ENCODE measurements around the gene DIABLO.

DIABLO gene

DNA sequence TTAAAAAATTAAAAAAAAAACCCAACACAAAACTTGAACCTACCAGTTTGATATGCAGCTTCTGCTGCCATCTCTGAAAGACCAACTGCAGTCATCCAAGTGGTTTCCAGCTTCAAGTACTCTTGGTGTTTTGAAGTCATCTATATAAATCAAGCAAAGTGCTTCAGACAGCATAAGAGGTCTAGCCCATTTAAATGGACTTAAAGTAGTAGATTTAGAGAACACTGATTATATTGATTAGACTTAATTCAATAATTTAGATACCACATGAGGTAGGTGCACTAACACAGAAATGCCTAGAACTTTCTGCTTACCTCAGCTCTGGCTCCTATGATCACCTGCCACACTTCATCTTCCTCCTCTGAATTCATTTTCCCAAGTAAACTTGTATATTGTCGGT lies 9.4 kb downstream of the DIABLO start:
- DNase-seq (ENCODE audit: low spot score) (no peak), ATAC-seq (ENCODE audit: low read depth) (no peak)
- Histone ChIP-seq H3K9me3 (ENCODE audit: severe bottlenecking) (no peaks in the 10 kb centered on the region), H3K4me3 (ENCODE audit: severe bottlenecking) (no peak overlapping the region), H3K4me1 (ENCODE audit: insufficient read depth, poor library complexity, severe bottlenecking) (no peaks in the 10 kb centered on the region), H3K27ac (ENCODE audit: poor library complexity, severe bottlenecking) (no peak overlapping the region), H3K36me3 (ENCODE audit: low read depth) (peaks cover 92% of the 10 kb centered on the region), H3K27me3 (ENCODE audit: insufficient read depth, poor library complexity, severe bottlenecking) (no peaks in the 10 kb centered on the region)
- TF ChIP-seq, protein P1, sequence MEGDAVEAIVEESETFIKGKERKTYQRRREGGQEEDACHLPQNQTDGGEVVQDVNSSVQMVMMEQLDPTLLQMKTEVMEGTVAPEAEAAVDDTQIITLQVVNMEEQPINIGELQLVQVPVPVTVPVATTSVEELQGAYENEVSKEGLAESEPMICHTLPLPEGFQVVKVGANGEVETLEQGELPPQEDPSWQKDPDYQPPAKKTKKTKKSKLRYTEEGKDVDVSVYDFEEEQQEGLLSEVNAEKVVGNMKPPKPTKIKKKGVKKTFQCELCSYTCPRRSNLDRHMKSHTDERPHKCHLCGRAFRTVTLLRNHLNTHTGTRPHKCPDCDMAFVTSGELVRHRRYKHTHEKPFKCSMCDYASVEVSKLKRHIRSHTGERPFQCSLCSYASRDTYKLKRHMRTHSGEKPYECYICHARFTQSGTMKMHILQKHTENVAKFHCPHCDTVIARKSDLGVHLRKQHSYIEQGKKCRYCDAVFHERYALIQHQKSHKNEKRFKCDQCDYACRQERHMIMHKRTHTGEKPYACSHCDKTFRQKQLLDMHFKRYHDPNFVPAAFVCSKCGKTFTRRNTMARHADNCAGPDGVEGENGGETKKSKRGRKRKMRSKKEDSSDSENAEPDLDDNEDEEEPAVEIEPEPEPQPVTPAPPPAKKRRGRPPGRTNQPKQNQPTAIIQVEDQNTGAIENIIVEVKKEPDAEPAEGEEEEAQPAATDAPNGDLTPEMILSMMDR (IDR thresholded peaks at IDR 0.05; ENCODE audit: poor library complexity, severe bottlenecking) = no peak

DNA sequence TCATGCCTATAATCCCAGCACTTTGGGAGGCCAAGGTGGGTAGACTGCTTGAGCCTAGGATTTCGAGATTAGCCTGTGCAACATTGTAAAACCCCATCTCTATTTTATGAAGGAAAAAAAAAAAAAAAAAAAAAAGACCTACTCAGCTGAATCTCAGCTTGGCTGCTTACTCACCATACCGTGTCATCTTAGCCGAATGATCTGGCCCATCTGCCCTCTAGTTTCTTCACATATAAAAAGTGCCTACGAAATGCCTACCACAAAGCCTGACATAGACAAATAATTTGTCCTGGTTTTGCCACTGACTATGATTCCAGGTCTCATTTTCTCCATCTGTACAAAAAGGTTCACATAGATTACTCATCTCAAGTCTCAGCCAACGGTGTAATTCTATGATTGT lies 10.1 kb downstream of the DIABLO start:
- ATAC-seq (ENCODE audit: low read depth) (no peak), DNase-seq (ENCODE audit: low spot score) (no peak)
- Histone ChIP-seq H3K36me3 (ENCODE audit: low read depth) (peaks cover 89% of the 10 kb centered on the region), H3K27ac (ENCODE audit: poor library complexity, severe bottlenecking) (no peak overlapping the region), H3K4me1 (ENCODE audit: insufficient read depth, poor library complexity, severe bottlenecking) (no peaks in the 10 kb centered on the region), H3K9me3 (ENCODE audit: severe bottlenecking) (no peaks in the 10 kb centered on the region), H3K27me3 (ENCODE audit: insufficient read depth, poor library complexity, severe bottlenecking) (no peaks in the 10 kb centered on the region), H3K4me3 (ENCODE audit: severe bottlenecking) (no peak overlapping the region)
- TF ChIP-seq, protein P1 (IDR thresholded peaks at IDR 0.05; ENCODE audit: poor library complexity, severe bottlenecking) = no peak

DNA sequence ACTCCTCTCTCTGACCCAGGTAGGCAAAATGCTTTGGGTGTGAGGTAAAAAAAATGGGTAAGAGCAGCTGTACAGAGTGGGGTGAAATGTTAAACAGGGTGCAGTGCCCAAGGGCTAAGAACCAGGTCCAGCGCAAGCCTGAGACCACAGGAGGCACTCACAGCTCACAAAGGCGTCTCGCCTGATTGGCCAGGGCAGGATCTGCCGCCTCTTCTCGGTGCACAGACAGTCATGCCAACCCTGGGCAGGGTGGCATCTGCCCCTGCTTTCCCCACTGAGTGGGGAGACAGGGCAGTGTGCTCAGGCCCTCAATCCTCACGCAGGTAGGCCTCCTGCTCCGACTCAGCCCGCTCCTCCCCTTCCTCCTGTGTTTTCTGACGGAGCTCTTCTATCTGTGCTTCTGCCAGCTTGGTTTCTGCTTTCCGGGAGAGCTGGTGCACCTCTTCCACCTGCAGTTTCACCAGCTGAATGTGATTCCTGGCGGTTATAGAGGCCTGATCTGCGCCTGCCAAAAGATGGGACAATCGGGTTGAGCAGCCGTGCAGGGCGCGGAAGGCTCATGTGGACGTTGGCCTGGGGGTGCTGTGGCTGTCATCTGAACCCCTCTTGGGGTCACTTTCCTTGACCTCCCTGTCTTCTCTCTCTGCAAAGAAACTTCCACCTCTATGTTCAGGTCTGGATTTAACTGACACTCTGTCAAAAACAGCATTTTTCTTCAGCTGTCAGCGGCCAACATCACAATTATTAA lies 17.6 kb downstream of the DIABLO start:
- Histone ChIP-seq H3K4me1 (ENCODE audit: insufficient read depth, poor library complexity, severe bottlenecking) (no peaks in the 10 kb centered on the region), H3K27ac (ENCODE audit: poor library complexity, severe bottlenecking) (no peak overlapping the region), H3K9me3 (ENCODE audit: severe bottlenecking) (no peaks in the 10 kb centered on the region), H3K36me3 (ENCODE audit: low read depth) (peaks cover 54% of the 10 kb centered on the region), H3K4me3 (ENCODE audit: severe bottlenecking) (no peak overlapping the region), H3K27me3 (ENCODE audit: insufficient read depth, poor library complexity, severe bottlenecking) (no peaks in the 10 kb centered on the region)
- TF ChIP-seq, protein P1 (IDR thresholded peaks at IDR 0.05; ENCODE audit: poor library complexity, severe bottlenecking) = no peak
- DNase-seq (ENCODE audit: low spot score) = no peak
- no peak for ATAC-seq (ENCODE audit: low read depth)

- DNase-seq (ENCODE audit: low spot score) = no peak
- Histone ChIP-seq H3K36me3 (ENCODE audit: low read depth) (peaks cover 48% of the 10 kb centered on the region), H3K4me1 (ENCODE audit: insufficient read depth, poor library complexity, severe bottlenecking) (no peaks in the 10 kb centered on the region), H3K27ac (ENCODE audit: poor library complexity, severe bottlenecking) (no peak overlapping the region), H3K27me3 (ENCODE audit: insufficient read depth, poor library complexity, severe bottlenecking) (no peaks in the 10 kb centered on the region), H3K4me3 (ENCODE audit: severe bottlenecking) (no peak overlapping the region), H3K9me3 (ENCODE audit: severe bottlenecking) (no peaks in the 10 kb centered on the region)
- ATAC-seq (ENCODE audit: low read depth) = no peak
- TF ChIP-seq, protein P1 (IDR thresholded peaks at IDR 0.05; ENCODE audit: poor library complexity, severe bottlenecking) = no peak
Measured at GRCh38 chr12:122207391-122207790, 18.5 kb downstream of the DIABLO start.

DNA sequence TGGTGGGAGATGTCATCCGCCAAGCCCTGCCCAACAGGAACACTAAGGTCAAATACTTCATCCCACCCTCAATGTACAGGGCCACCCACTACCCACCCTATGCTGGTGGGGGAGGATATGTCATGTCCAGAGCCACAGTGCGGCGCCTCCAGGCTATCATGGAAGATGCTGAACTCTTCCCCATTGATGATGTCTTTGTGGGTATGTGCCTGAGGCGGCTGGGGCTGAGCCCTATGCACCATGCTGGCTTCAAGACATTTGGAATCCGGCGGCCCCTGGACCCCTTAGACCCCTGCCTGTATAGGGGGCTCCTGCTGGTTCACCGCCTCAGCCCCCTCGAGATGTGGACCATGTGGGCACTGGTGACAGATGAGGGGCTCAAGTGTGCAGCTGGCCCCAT lies 18.9 kb downstream of the DIABLO start:
- no peak for DNase-seq (ENCODE audit: low spot score)
- no peak overlapping the region for H3K27ac ChIP-seq (ENCODE audit: poor library complexity, severe bottlenecking)
- TF ChIP-seq, protein P1 (IDR thresholded peaks at IDR 0.05; ENCODE audit: poor library complexity, severe bottlenecking) = no peak
- no peaks in the 10 kb centered on the region for H3K27me3 ChIP-seq (ENCODE audit: insufficient read depth, poor library complexity, severe bottlenecking)
- no peaks in the 10 kb centered on the region for H3K9me3 ChIP-seq (ENCODE audit: severe bottlenecking)
- peaks cover 44% of the 10 kb centered on the region for H3K36me3 ChIP-seq (ENCODE audit: low read depth)
- H3K4me3 ChIP-seq (ENCODE audit: severe bottlenecking) = no peak overlapping the region
- H3K4me1 ChIP-seq (ENCODE audit: insufficient read depth, poor library complexity, severe bottlenecking) = no peaks in the 10 kb centered on the region
- no peak for ATAC-seq (ENCODE audit: low read depth)
